M059J (cell line): ENCODE data around the gene SLC9A9. TPM values are rescaled to one million over a fixed set of nuclear protein-coding genes. Genes with fewer than 3 reads are reported as not detected.

Experiments
- DNase-seq: peaks from one replicate; pipeline ENCODE4 v3.0.0-alpha.2; 2012; ENCODE audit warnings: low read depth
- total RNA-seq: library from RNA; depleted of rRNA; stranded (reverse); fragments of >200 nt; shearing (Covaris generic); gene quantifications from 2 replicates; pipeline ENCODE4 v1.2.3, GENCODE V29; 2014

Gene SLC9A9
- total RNA-seq, 1 experiment from 2014 or later: 0.10 TPM

DNA sequence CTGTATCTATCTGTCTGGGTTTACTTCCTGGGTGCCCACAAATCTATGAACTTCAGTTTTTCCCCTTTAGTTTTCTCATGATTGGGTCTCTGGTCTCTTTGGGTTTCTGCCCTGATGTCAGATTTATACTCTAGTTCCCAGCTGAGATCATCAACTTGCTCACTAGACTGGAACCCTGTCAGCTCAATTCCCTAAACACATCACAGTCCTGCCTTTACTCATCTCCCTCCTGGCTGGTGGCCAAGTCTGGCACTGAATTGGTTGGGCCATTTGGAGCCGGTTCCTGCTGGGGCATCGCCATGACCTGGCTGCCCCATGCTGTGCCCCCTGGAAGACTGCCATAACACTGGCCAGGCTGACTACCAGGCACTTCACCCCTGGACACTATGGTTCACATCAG, 383.4 kb downstream of the SLC9A9 start:
- peak; percentile 68 for DNase-seq

DNA sequence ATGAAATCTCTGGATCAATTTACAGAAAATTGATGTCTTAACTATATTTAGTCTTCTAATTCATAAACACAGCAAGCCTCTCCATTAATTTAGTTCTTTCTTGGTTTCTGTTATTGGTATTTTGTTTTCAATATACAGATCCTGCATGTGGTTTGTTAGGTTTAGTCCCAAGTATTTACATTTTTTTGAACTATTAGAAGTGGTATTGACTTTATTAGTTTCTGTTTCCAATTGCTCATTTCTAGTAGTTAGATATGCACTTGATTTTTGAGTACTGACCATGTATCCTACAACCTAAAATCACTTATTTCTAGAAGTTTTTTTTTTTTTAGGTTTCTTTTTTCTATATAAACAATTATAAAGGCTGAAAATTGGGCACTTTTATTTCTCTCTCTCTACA, 392.8 kb downstream of the SLC9A9 start:
- DNase-seq: no peak

DNA sequence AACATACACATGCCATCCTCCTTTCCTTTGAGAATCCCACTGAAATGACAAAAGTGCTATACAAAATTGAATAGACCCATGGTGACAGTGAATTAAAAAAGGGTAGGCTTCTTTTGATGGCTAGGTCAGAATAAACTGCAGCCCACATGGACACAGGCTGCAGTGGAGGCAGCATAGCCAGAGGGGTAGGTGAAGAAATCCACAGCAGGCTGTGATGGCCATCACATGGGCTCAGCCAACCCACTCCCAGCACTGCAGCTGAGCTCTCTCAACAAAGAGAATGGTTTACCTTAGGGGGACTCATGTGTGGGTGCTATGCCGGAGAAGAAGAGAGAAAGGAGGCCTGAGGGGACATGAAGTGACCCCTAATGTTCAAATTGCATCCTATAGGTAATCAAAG, 397.6 kb downstream of the SLC9A9 start:
- no peak for DNase-seq

DNA sequence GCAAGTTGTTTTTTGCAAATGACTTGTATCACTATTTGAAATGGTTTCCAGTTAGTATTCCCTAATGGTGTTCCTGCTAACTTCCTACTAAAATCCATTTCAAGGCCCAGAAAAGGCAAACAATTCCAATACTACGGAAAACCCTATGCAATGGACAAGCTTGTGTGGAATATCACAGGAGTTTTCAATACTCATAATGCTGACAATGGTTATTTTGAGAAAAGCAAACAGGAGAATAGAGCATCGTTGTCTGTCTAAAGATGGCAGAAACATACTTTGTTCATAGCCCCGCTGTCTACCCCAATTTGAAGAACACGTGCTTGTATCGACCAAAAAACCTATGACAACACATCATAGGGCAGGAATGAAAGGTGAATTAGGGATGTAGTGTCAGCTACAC, 400.8 kb downstream of the SLC9A9 start:
- no peak for DNase-seq

DNA sequence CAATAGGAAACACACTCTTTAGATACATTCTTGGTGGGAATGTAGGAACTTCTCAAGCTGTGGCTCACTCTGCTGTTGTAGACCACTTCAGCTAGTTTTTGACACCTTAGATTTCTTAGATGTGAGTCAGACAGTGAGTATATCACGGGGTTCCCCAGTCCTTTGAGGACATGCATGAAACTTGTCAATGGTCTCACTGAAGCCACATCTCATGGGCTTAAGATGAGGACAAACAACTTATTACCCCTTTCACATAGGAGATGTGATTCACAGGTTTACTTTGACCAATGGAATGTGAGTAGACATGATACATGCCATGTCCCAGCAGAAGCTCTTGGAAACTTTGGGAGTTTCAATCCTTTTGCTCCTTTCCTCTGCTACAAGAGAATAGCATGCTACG, 403.1 kb downstream of the SLC9A9 start:
- DNase-seq: peak; percentile 58

DNA sequence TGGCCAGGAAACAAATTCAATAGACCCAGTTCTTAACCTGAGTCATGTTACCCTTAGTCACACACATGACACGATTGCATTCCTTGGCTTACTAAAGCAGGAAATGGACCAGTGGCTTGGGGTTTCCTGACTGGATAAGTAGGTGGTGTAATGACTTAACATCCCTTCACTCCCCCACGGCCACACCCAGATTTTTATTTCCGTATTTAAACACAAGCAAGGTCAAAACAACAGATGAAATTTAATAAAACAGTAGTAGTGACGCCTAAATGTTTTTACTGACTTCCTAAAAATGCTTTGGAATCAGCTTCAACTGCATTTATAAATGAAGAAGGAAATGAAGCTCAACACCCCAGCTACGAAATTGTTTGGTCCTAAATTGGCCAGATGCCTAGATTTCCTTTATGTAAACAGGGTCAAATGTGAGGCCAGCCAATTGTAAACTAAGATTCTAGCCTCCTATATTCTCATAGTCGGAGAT, 404.4 kb downstream of the SLC9A9 start:
- DNase-seq: peak; percentile 99

DNA sequence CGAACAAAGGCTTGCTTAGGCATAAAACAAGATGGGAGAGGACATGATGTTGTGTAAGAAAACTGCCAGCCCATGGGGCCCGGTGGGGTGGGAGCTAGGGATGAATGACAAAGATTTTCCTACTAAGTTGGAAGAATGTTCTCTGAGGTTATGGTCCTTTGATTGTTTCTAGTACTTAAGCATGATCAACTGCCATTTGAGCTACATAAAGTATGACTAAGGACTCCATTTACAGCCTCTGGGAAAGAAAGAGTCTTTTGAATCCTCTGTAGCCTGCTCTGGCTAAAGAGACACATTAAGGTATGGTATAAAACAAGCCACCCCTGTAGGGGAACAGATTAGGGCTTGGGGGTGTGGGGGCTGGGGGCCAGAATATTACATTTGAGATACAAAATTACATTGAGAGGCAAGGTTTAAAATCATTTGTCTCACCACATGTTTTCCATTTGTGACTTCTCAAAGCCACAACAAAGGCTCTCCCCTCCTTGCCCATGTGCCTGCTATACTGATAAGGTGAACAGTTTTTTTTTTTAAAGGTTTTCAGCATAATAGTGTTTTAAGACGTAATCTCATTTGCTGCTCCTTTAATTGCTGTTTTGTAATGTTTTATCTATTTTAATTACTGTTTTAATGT, 405.3 kb downstream of the SLC9A9 start:
- peak; percentile 65 for DNase-seq

DNA sequence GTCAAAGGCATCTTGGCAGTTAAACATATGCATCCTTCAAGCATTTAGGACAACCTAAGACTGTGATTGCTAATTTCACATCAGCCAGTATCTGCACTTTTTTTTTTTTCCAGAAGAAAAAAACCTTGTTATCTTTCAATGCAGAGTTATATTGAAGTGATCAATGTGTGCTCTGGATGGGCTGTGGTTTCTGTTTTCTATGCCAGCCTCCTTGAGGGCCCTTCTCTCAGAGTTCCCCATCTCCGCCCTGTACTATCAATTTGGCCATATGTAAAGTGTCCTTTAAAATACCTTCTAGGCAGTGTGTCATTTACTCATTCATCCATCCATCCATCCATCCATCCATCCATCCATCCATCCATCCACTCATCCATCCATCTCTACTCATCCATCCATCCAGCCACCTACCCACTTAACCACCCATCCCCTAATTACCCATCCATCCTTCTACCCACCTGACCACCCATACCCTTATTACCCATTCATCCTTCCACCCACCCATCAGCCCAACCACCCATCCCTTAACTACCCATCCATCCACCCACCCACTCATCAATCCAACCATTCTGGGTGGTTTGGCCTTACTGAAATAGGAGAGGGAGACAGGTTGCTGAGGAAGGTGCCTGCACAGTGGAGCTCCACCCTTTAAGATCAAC, 406.6 kb downstream of the SLC9A9 start:
- no peak for DNase-seq

DNA sequence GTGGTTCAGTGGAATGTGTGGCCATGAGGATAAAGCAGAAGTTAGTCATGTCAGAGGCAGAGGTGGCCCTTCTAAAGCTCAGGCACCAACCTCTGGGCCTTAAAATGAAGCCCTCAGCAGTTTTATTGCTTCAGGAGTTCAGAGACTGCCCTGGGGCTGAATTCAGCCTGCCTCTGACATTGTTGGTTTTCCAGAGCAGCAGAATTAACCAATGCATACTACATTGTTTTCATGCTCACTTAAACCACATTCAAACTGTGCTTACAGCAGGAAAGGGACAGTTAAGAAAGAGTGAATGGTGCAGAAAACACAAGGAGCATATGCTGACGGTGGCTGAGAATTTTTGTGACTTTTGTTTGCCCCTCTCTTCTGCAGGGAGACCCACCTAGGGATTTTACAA, 408.5 kb downstream of the SLC9A9 start:
- DNase-seq: peak; percentile 53

DNA sequence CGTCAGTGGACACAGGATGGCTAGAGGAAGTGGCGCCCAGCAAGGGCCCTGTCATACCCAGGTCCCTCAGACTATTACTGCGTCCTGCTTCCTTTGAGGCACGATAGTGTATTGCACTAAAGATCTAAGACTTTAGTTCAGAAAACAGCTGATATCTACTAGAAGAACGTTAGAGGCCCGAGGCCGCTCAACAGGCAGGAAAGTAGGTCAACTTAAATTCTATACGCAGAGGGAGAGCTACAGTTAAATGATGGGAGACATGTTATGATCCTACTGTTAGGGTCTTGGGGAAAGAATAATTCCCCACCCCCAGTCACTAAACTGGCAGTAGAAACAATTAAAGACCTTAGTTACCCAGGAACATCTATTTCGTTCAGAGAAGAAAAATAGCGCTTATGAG, 410.9 kb downstream of the SLC9A9 start:
- no peak for DNase-seq

DNA sequence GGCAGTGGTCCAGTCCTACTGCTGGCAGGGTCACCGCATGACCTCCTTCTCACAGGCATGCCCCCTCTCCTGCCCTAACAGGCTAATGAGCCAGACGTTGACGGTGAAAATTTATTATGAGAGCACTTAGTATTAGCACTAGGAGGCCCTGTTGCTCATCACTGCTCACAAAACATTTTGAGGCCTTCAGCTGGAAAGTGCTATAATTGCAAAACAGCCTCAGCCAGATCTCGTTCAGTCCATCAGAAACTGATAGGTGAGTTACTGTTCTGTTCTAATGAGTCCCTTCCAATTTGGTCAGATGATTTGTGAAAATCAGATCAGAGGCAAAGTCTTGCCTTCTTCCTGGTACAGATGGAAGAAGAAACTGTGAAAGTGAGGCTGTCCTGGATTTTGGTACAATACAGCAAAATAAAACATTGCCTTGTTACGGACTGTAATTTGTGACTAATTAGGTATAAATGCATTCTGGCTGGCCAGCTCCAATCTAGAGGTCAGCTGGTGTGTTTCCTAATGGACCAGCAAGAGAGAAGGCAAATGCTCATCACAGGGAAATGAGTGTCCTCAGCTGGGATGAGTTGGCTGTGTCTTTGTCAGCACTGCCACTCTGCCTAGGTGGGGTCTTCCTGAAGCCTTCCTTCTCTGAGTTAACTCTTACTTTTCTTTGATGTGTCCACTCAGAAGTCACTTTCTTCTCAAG, 411.9 kb downstream of the SLC9A9 start:
- peak; percentile 17 for DNase-seq

DNA sequence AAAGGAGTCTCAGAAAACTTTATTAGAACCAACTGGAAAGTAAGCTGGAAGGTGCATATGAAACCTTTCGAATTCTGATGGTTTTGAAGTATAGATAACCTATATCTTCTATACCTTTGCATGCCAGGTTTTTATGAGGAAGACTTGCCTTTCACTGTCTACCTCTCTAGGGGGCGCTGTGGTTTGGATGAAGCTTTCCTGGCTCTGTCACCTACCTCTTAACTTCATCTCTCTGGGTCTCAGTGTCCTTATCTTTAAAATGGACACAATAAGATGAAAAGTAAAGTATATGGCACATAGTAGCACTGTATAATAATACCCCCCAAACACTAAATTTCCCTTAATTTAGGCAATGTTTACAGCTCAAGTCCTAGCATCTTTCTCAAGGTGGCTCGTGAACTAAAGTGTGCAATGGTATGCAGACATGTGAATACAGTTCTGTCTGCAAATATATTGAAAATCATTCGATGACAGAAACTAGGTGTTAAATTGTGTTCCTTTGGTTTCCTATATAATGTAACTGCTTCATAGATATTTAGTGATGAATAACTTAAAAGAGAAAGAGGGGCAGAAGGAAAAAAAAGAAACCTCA, 414.4 kb downstream of the SLC9A9 start:
- no peak for DNase-seq

DNA sequence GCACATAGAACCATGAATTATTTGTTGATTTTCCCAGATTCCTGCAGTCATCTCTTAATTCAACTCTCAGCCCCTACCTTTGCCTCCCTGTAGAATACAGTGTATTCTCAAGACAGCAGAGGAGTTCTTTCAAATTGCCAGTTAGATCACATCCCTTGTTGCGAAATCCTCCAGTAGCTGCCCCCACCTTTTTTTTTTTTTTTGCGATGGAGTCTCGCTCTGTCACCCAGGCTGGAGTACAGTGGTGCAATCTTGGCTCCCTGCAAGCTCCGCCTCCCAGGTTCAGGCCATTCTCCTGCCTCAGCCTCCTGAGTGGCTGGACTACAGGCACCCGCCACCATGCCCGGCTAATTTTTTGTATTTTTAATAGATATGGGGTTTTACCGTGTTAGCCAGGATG, 417.0 kb downstream of the SLC9A9 start:
- peak; percentile 9 for DNase-seq

DNA sequence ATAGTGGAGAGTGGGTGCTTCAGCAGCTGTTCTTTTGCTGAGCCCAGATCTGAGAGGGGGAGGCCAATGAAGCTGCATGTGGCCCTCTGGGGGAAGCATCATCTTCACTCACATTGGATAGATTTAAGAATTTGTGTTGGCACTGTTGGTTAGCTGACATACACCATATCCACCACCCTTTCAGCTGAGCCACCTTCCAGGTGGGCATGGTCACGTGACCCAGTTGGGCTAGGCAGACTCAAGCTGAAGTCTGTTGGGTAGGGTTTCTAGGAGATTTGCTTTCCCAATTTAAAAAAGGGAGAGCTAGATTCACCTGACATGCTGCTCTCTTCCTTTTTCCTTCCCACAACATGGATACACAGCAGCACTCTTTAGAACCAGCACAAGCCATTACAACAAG, 417.7 kb downstream of the SLC9A9 start:
- DNase-seq: no peak

DNA sequence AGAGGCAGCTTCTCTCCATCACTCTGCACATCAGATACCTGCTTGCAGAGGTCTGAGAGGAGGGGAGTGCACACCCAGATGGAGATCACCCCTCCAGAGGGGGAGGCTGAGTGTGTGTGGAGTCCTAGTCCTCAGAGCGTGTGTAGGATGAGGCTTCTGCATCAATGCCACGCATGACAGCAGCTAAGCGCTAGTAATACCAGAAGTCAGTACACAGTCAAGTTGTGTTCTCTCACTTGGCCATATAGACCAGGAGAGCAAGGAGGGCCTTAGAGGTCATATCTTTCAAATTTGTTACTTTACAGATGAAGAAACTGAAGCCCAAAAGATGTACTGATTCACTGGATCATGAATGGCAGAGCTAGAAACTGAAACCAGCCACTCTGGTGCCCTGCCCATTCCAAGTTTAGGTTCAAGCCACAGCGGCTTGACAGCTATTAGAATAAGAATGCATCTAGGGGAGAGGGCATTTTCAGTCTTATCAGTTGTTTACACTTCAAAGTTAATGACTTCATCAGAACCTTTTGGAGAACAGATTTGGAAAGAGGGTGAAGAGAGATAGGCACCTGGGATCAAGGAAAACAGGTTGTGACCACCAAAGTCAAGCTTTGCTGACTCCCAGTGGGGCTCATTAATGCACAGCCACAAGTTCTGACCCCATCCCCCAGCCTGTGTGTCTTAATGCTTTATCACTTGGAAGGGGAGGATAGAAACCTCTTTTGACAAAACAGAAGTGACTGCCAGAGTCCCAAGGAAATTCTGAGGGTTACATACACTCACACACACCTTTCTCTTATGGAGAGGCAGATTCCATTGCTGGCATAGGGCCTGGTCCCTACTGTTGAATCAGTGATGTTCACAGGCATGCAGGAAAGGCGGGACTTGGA, 418.4 kb downstream of the SLC9A9 start:
- peak; percentile 80 for DNase-seq

DNA sequence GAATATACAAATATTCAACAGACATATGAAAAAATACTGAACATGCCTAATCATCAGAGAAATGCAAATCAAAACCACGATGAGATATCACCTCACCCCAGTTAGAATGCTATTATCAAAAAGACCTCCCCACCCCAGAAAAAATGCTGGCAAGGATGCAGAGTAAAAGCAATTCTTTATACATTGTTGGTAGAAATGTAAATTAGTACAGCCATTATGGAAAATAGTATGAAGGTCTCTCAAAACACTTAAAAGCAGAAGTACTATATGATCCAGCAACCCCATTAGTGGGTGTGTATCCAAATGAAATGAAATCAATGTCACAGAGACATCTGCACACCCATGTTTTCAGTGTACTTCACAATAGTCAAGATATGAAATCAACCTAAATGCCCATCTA, 420.0 kb downstream of the SLC9A9 start:
- DNase-seq: no peak

DNA sequence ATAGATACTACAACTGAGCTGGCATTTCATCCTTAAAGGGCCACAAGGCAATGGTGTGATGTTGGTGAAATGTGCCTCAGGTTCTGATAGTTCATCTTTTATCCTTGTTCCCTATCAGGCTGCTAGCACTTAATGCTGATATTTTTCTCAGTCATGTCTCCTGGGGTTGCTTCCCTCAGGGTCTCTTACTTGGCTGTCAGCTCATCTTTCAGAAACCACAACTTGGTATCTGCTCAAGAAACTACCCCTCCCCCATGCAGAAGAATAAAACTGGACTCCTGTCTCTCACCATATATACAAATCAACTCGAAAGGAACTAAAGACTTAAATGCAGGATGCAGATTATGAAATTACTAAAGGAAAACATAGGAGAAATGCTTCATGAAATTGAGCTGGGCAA, 420.6 kb downstream of the SLC9A9 start:
- DNase-seq: peak; percentile 14

DNA sequence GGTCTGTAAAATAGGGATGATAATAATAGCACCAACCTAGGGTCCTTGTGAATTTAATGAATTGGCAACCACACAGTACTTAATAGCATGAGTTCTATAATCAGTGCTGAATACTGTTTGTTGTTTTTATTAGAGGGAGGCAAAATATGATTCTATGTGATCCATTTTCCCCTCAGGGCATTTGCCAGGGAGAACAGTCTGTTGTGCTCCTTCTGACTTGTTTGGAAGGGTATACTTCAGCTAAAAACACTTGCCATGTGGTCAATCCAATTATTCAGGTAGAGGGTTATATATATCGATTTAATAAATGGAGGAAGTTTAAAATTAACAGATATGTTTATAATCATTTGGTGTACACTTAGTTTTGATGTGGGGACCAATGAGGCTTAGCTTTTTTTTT, 423.4 kb downstream of the SLC9A9 start:
- DNase-seq: no peak

DNA sequence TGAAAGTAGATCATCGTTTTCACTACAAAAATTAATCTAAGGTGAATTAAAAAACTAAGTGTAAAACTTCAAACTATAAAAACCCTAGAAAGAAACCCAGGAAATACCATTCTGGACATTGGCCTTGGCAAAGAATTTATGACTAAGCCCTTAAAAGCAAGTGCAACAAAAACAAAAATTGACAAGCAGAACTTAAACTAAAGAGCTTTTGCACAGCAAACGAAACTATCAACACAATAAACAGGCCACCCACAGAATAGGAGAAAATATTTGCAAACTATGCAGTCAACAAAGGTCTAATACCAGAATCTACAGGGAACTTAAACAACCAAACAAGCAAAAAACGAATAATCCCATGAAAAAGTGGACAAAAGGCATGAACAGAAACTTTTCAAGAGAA, 426.7 kb downstream of the SLC9A9 start:
- peak; percentile 52 for DNase-seq

DNA sequence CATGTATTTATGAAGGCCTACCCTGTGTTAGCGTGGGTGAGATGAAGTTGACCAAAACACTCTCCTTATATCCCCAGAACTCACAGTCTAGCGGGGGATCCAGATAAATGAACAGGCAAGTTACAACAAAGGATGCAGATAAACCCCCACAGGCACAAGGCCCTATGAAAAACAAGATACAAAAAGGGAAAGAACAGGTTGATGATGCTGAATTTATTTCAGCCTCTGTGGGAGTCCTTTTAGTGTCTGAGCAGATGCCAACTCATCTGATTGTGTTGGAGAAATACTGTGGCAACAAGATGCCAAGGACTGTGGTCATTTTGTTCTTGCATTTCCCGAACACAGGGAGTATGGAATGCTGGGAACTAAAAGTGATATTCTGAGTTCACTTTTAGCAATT, 428.7 kb downstream of the SLC9A9 start:
- DNase-seq: peak; percentile 24

DNA sequence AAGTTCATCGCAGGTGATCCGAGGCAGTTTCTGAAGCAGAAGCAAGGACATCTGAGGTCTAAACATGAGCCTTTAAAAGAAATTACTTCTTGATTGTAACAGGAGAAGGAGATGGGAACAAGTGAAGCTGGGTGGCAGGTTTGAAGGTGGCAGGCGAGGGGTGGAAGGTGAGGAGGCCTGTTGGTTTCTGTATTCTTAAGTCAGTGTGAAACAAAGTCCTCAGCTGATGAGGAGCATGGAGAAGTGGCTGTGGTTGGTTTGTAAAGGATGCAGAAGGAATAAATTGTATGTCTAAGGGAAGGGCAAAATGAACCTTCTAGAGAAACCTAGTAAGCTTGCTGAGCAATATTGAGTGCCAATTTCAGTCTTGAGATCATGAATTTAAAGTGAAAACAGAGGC, 429.9 kb downstream of the SLC9A9 start:
- no peak for DNase-seq

DNA sequence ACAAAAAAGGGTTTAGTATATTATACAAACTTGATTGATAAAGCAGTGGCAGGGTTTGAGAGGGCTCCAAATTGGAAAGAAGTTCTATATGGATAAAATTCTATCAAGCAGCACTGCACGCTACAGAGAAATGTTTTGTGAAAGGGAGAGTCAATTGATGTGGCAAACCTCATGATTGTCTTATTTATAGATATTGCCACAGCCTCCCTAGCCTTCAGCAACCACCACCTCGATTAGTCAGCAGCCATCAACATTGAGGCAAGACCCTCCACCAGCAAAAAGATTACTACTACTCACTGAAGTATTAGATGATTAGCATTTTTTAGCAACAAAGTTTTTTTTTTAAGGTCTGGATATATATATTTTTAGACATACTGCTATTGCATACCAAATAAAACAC, 432.0 kb downstream of the SLC9A9 start:
- no peak for DNase-seq
